AG08396 (cell line): ENCODE measurements around the gene SDSL.

Source experiments
- DNase-seq: peaks from one replicate; pipeline ENCODE4 v3.0.0; 2012; ENCODE audit warnings: low spot score, mixed read lengths

The SDSL gene

DNA sequence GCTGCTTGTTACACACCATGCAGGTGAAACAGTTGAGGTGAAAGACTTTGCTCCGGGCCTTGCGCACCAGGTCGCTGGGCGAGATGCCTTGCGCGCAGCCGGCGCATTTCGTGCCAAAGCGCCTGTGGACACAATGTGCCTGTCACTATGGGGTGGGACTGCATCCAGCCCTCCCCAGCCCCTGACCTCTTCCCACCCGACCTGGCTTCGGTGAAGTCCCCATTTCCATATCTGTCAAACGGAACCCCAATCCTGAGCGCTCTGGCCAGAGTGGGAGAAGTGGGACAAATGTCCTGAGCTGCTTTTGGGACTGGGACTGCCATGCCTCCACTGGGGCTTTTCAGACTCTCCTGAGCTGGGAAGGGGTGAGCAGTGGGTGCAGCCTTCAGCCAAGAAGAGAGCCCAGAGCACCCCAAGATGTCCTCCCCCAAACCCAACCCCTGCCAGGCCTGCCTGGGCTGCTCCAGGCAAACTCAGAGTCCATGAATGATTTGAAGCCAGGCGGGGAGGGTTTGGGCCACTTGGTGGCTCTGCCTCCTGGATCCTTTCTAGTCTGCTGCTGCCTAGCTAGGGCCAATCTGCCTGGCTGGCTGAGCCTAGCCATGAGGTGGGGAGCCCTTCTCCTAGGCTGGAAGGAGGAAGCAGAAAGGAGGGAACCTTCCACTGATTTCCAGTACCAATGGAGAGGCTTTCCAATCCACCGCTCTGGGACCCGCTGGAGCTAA is 47.2 kb downstream of the SDSL start:
- no peak for DNase-seq

- no peak for DNase-seq
These were observed 48.0 kb downstream of the SDSL start for GRCh38 chr12:113469949-113470743.

GRCh38 chr12:113470871-113471618 is 48.9 kb downstream of the SDSL start:
- DNase-seq, result peak; percentile 14

- DNase-seq, result peak; percentile 20
These were observed 49.5 kb downstream of the SDSL start, which contains the start of gene LHX5 for GRCh38 chr12:113471619-113472171. TSS of gene LHX5 (minus strand) at chr12:113471871. CDS start at chr12:113471498, 373 bp downstream.

DNA sequence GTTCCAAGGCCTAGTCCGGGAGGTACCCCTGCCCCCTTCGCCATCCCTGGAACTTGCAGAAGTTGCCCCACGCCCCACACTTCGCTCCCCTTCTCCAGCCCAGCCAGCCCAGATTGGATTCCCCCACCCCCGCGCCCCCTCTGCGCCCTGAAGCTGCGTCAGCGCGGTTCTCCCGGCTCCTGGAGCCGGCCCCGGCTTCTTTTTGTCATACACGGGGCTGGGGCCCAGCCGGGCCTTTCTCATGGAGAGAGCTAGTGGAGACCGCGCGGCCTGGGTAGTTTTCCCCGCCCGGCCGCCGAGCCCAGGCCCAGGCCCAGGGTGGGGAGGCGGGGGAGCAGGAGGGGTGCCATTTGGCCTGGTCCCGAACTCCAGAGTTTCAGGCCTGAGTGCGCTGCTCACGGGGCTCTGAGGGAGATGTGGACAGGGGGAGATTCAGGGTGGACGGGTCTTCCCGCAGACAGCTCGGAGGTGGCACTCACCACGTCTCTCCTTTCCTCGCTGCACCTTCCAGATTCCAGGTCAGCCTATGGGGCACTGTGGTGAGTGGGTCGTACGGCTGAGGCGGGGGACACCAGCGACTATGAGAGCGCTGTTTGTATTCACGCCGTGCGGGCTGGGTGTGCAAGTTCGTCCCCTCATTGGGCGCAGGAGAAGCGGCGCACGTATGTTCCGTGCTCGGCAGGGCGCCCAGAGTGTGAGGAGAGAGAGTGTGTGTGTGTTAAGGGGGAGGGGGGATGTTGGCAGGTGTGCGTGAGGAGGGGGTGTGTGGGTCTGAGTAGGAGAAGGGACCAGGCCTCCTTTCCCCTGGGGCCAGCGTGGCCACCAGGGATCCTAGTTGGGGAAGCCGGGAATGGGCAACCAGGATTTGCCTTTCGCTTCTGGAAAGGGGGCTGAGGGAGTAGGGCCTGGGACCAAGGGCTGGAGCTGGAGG is 50.3 kb downstream of the SDSL start:
- peak; percentile 12 for DNase-seq

- DNase-seq, result no peak
These were observed 51.2 kb downstream of the SDSL start for GRCh38 chr12:113473400-113473799.

- DNase-seq, result peak; percentile 24
These were observed 51.8 kb downstream of the SDSL start for GRCh38 chr12:113473942-113474341.

- no peak for DNase-seq
These were observed 52.7 kb downstream of the SDSL start for GRCh38 chr12:113474635-113475436.

GRCh38 chr12:113475451-113476175 is 53.4 kb downstream of the SDSL start:
- DNase-seq, result no peak

GRCh38 chr12:113476176-113476986 is 54.2 kb downstream of the SDSL start:
- DNase-seq, result no peak

DNA sequence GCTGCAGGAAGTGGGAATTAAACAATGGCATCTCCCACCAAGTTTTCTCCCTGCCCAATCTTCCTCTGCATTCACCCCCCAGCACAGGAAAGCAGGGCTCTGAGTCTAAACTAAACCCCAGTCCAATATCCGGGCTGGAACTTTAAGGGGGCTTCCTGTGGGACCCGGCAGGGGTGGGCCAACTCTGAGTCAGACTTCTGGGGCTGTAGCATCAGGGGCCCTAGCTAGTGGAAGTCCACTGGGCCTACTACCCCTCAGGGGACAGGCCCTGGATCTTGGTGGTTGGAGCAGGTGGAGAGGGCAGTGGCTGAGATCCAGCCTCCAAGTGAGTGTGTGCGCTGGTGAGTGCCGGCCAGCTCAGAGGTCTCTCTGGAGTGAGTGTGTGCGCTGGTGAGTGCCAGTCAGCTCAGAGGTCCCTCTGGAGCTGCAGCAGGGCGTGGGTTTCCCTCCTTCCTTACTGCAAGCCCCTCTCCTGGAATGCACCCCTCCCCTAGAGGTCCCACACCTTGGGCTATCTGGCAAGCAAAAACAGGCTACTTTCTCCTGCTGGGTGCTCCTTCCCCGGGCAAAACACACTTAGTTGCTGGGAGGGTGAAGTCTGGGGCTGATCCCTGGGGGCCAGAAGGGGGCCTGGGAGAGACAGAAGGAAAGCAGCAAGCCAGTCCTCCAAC is 55.1 kb downstream of the SDSL start:
- DNase-seq, result no peak

- DNase-seq, result no peak
These were observed 55.6 kb downstream of the SDSL start for GRCh38 chr12:113477842-113478215.

GRCh38 chr12:113478351-113479011 is 56.3 kb downstream of the SDSL start:
- DNase-seq, result no peak

DNA sequence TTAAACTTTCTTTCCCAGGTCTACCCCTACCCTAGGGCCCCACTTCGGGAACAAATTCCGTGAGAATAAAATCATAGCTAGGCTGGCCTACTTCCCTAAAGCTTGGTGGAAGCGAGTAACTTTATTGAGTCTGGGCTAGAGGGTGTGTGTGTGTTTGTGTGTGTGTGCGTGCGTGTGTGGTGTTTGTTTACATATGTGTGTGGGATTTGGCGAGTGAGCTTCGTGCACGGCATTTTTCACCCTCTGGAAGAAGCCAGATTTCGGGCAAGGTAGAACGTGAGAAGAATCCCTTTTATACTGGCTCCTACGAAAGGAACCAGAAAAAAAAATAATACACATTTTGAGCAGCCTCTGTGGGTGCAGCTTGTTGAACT is 57.0 kb downstream of the SDSL start:
- no peak for DNase-seq

- DNase-seq, result peak; percentile 70
These were observed 57.6 kb downstream of the SDSL start for GRCh38 chr12:113479590-113480335.

GRCh38 chr12:113480336-113480971 is 58.3 kb downstream of the SDSL start:
- DNase-seq, result no peak
